NT2/D1 (cell line): Measurements from ENCODE around the gene PDGFD.

Experiments
- DNase-seq: peaks from one replicate; pipeline ENCODE4 v3.0.0-alpha.2; 2011; ENCODE audit warnings: low read depth, low spot score
- H3K27me3 ChIP-seq: 2 replicates; pipeline ENCODE4 v1.6.0; 2011; ENCODE audit warnings: mild to moderate bottlenecking; ENCODE audit not compliant: insufficient read length, insufficient read depth
- H3K36me3 ChIP-seq: 2 replicates; pipeline ENCODE4 v1.6.1; 2011; ENCODE audit warnings: mild to moderate bottlenecking, low read length, mixed read lengths; ENCODE audit not compliant: insufficient read depth, insufficient read length
- H3K4me1 ChIP-seq: 2 replicates; pipeline ENCODE4 v1.5.1; 2011; ENCODE audit not compliant: insufficient read depth, insufficient read length
- H3K4me3 ChIP-seq: 2 replicates; pipeline ENCODE4 v1.5.1; 2011; ENCODE audit warnings: low read depth; ENCODE audit not compliant: insufficient read length
- H3K9ac ChIP-seq: 2 replicates; pipeline ENCODE4 v1.6.0; 2011; ENCODE audit warnings: low read depth; ENCODE audit not compliant: insufficient read length
- H3K9me3 ChIP-seq: 2 replicates; pipeline ENCODE4 v1.5.1; 2011; ENCODE audit warnings: mild to moderate bottlenecking, low read length; ENCODE audit not compliant: insufficient read depth
- SUZ12 ChIP-seq: IDR thresholded peaks from 2 replicates; pipeline ENCODE4 v1.6.1; 2011; ENCODE audit not compliant: insufficient read length, insufficient read depth; ENCODE audit errors: extremely low read depth
- YY1 ChIP-seq: IDR thresholded peaks from 2 replicates; pipeline ENCODE4 v1.6.1; 2011; ENCODE audit not compliant: insufficient read length, insufficient read depth
- ZNF274 ChIP-seq: IDR thresholded peaks from 2 replicates; pipeline ENCODE4 v1.6.1; 2011; ENCODE audit warnings: mild to moderate bottlenecking, low read depth, low read length

PDGFD gene

GRCh38 chr11:103906291-103906867, 257.6 kb downstream of the PDGFD start:
- Histone ChIP-seq H3K9me3 (no peaks in the 10 kb centered on the region), H3K27me3 (no peaks in the 10 kb centered on the region)

DNA sequence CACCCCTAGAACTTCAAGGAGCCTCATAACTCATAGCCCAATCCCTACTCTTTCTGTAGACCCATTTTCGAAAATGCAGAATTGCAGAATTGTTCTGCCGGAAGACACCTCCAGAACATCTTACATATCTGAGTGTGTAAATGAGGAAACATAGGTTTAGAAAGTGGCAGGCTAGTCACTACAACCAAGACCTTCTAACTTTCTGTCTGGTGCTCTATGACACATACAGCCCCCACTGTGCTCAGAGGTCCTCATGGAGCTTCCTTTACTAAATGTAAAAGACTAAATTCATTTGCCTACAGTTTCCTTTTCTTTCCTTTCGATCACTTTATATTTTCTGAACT, 259.7 kb downstream of the PDGFD start:
- no peaks in the 10 kb centered on the region for H3K27me3 ChIP-seq
- H3K4me3 ChIP-seq: no peak overlapping the region
- H3K9me3 ChIP-seq: no peaks in the 10 kb centered on the region
- H3K9ac ChIP-seq: no peak overlapping the region
- DNase-seq: no peak
- TF ChIP-seq YY1 (no peak), SUZ12 (no peak), ZNF274 (no peak)
- no peaks in the 10 kb centered on the region for H3K4me1 ChIP-seq
- H3K36me3 ChIP-seq: no peaks in the 10 kb centered on the region

More at GRCh38 chr11:103906291-103906867, 257.6 kb downstream of the PDGFD start:
- H3K9ac ChIP-seq: no peak overlapping the region
- no peak overlapping the region for H3K4me3 ChIP-seq
- no peak for DNase-seq
- no peaks in the 10 kb centered on the region for H3K4me1 ChIP-seq
- H3K36me3 ChIP-seq: no peaks in the 10 kb centered on the region
- no peak for TF ChIP-seq YY1
- no peak for TF ChIP-seq SUZ12

DNA sequence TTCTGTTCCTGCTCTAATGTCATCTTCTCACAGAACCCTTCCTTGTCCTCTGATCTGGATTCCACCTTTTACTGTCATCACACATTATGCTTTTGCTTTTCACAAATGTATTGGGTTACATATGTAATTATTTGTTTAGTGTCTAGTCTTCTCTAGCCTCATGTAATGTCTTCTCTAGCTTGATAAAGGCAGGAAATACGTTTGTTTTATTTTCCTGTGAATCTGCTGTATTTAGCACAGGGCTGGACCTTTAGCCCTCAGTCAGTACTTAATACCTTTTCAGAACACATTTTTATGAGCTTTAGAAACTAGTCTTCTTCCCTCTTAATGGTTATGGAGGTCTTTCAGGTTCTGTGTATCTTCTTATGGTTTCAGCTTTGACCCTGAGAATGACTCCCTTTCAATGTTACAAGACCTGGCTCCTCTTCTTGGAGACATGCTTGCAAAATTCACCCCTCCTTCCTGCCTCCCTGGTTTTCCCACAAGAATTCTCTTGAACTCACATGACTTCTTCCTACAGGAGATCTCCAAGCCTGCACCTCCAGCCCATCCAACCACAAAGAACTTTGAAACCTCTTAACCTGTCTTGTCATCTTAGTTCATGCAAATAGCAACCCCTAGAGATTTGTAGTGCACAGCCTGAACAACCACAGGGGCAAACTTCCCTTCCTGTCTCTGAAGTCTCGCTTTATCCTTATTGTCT, 260.2 kb downstream of the PDGFD start:
- no peak overlapping the region for H3K9ac ChIP-seq
- no peak for DNase-seq
- no peaks in the 10 kb centered on the region for H3K36me3 ChIP-seq
- TF ChIP-seq SUZ12 (no peak), ZNF274 (no peak), YY1 (no peak)
- no peaks in the 10 kb centered on the region for H3K27me3 ChIP-seq
- H3K4me3 ChIP-seq: no peak overlapping the region
- H3K9me3 ChIP-seq: no peaks in the 10 kb centered on the region
- H3K4me1 ChIP-seq: no peaks in the 10 kb centered on the region

DNA sequence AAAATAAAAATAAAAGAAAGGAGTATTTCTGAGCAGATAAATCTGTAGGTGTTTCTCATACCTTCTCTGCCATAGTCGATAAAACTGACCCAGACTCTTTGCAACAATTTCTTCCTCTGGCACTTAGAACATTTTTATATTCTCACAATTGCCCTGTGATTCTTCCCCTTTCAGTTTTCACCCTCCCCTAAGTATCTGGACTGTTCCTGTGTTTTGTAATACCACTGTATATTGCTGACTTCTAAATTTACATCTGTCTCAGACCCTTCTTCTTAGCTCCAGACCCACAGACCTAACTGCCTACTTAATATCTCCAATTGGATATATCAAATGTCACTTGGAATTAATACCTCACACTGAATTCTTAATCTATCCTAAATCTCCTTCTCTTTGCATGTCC, 261.0 kb downstream of the PDGFD start:
- no peak overlapping the region for H3K9ac ChIP-seq
- H3K27me3 ChIP-seq: no peaks in the 10 kb centered on the region
- H3K4me1 ChIP-seq: no peaks in the 10 kb centered on the region
- TF ChIP-seq YY1: no peak
- TF ChIP-seq SUZ12: no peak
- TF ChIP-seq ZNF274: no peak
- DNase-seq: no peak
- no peaks in the 10 kb centered on the region for H3K9me3 ChIP-seq
- no peaks in the 10 kb centered on the region for H3K36me3 ChIP-seq
- no peak overlapping the region for H3K4me3 ChIP-seq

DNA sequence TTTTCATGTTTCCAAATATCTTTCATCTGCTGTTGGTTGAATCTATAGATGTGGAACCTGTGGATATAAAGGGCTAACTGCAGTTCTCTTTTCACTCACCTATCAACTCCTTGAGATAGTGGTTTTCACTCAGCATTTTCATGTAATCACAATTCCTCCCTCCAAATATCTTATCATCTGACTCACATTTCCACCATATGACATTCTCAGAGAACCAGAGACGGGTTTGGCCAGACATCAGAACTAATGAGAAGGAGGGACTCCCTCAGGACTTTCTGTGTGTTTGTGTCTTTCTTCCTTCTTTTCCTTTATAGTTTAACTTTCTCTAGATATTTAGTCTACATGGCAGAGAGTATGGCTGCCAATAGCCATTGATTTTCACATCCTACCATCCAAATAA, 262.3 kb downstream of the PDGFD start:
- Histone ChIP-seq H3K9me3 (no peaks in the 10 kb centered on the region), H3K27me3 (no peaks in the 10 kb centered on the region), H3K9ac (no peak overlapping the region), H3K36me3 (no peaks in the 10 kb centered on the region), H3K4me1 (no peaks in the 10 kb centered on the region), H3K4me3 (no peak overlapping the region)
- DNase-seq: no peak
- TF ChIP-seq SUZ12 (no peak), ZNF274 (no peak), YY1 (no peak)

DNA sequence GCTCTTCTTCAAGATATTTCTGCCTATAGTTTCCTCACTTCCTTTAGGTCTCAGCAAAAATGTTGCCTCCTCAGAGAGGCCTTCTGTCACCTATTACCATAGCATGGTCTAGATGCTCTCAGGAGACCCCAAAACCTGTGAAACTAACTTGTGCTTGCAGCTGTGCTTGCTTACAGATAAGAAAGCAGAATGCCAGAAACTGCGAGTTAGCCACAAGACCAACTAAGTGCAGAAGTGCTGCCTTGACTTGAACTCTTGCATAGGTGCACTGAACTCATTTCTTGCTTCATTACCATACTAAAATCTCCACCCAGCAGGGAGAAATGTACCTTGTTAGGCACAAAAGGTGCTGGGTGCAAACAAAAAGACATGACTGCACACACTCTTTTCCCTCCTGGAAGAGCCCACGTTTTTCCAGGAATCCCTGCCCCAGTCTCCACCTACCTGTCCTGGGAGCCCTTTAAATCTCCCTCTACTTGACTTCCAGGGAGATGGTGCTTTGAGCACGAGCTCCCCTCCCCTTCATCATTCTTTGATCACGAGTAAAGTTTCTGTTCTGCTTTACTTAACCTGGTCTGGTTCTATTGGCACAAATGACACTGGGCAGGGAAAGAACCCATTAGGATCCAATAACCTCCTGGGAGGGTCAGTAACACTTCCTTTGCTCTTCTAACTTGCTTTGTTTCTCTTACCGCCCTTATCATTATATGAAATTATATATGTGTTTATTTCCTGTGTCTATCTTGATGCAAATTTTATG, 265.2 kb downstream of the PDGFD start:
- H3K9ac ChIP-seq: no peak overlapping the region
- no peak overlapping the region for H3K4me3 ChIP-seq
- H3K4me1 ChIP-seq: no peaks in the 10 kb centered on the region
- no peaks in the 10 kb centered on the region for H3K36me3 ChIP-seq
- no peaks in the 10 kb centered on the region for H3K9me3 ChIP-seq
- H3K27me3 ChIP-seq: no peaks in the 10 kb centered on the region
- no peak for TF ChIP-seq SUZ12
- TF ChIP-seq ZNF274: no peak
- TF ChIP-seq YY1: no peak
- DNase-seq: no peak

GRCh38 chr11:103898065-103898464, 265.9 kb downstream of the PDGFD start:
- DNase-seq: no peak
- H3K27me3 ChIP-seq: no peaks in the 10 kb centered on the region
- no peaks in the 10 kb centered on the region for H3K36me3 ChIP-seq
- H3K9me3 ChIP-seq: no peaks in the 10 kb centered on the region
- no peak overlapping the region for H3K9ac ChIP-seq
- H3K4me3 ChIP-seq: no peak overlapping the region
- no peak for TF ChIP-seq YY1
- H3K4me1 ChIP-seq: no peaks in the 10 kb centered on the region
